ENCODE measurements around the gene VIL1. TPM values are rescaled to one million over a fixed set of nuclear protein-coding genes. Genes with fewer than 3 reads are reported as not detected.

Gene VIL1
- total and polyA plus RNA-seq, 2 of the 13 experiments (the other 11 are each of a cell fraction or from before 2014, with no cell fraction given): 287 to 301 TPM

DNA sequence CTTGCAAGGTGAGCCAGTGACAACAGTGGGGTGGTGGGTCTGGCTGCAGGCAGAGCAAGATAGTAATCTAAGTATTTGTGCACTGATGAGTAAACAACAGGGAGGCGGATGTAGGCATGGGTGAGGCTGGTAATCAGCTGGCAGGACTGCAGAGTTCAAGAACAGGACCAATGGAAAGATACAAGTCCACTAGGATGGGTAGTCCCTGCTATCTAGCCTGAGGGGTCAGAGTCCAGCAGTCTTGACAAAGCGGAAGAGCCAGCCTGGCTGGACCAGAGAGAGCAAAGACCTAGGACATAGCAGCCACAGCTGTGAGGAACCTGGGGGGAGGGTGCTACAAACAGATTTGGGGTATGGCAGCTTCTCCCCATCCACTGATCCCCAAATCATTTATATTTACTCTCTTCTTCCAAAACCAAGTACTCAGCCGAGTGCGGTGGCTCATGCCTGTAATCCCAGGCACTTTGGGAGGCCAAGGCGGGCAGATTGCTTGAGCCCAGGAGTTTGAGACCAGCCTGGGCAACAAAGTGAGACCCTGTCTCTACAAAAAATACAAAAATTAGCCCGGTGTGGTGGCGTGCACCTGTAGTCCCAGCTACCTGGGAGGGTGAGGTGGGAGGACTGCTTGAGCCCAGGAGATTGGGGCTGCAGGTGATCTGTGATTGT is 25.9 kb downstream of the VIL1 start (continued):
- TF ChIP-seq, protein P1, sequence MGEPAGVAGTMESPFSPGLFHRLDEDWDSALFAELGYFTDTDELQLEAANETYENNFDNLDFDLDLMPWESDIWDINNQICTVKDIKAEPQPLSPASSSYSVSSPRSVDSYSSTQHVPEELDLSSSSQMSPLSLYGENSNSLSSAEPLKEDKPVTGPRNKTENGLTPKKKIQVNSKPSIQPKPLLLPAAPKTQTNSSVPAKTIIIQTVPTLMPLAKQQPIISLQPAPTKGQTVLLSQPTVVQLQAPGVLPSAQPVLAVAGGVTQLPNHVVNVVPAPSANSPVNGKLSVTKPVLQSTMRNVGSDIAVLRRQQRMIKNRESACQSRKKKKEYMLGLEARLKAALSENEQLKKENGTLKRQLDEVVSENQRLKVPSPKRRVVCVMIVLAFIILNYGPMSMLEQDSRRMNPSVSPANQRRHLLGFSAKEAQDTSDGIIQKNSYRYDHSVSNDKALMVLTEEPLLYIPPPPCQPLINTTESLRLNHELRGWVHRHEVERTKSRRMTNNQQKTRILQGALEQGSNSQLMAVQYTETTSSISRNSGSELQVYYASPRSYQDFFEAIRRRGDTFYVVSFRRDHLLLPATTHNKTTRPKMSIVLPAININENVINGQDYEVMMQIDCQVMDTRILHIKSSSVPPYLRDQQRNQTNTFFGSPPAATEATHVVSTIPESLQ (CRISPR knock-in tag; conservative IDR thresholded peaks at IDR 0.05): no peak
- TF ChIP-seq CHCHD3 (CRISPR knock-in tag; IDR thresholded peaks at IDR 0.05): no peak
- TF ChIP-seq MAFK (conservative IDR thresholded peaks at IDR 0.05 in 1 of 2, IDR thresholded peaks at IDR 0.05 in 1 of 2; ENCODE audit: low read length in 2 of 2): peak in 1 of 2 experiments; percentile 16; a peak in 1 of 4 replicates
- no peak for TF ChIP-seq ZNF709 (CRISPR knock-in tag; IDR thresholded peaks at IDR 0.05)
- peak; percentile 57; the same call in 1 of the 2 replicates for TF ChIP-seq ATF7-NPFF (CRISPR knock-in tag; IDR thresholded peaks at IDR 0.05; ENCODE audit: low read depth)
- TF ChIP-seq ZMYM4 (CRISPR knock-in tag; IDR thresholded peaks at IDR 0.05): peak; percentile 92
- TF ChIP-seq REPIN1 (CRISPR knock-in tag; IDR thresholded peaks at IDR 0.05; ENCODE audit: borderline replicate concordance, low read depth): peak; percentile 98
- no peak for TF ChIP-seq HNRNPLL (IDR thresholded peaks at IDR 0.05; ENCODE audit: low read depth, low read length, poor library complexity, severe bottlenecking)
- TF ChIP-seq ZFP62 (CRISPR knock-in tag; IDR thresholded peaks at IDR 0.05): no peak
- TF ChIP-seq, protein P2, sequence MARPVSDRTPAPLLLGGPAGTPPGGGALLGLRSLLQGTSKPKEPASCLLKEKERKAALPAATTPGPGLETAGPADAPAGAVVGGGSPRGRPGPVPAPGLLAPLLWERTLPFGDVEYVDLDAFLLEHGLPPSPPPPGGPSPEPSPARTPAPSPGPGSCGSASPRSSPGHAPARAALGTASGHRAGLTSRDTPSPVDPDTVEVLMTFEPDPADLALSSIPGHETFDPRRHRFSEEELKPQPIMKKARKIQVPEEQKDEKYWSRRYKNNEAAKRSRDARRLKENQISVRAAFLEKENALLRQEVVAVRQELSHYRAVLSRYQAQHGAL (CRISPR knock-in tag; IDR thresholded peaks at IDR 0.05; ENCODE audit: not compliant biosample characterization): no peak
- TF ChIP-seq TARDBP (CRISPR knock-in tag; IDR thresholded peaks at IDR 0.05): peak; percentile 100
- TF ChIP-seq HMG20B (CRISPR knock-in tag; conservative IDR thresholded peaks at IDR 0.05): peak; percentile 83
- peak; percentile 94 for TF ChIP-seq SOX5 (CRISPR knock-in tag; IDR thresholded peaks at IDR 0.05; ENCODE audit: borderline replicate concordance)
- TF ChIP-seq ZNF329 (CRISPR knock-in tag; IDR thresholded peaks at IDR 0.05; ENCODE audit: low read depth): no peak
- no peak; the same call in 1 of the 2 replicates for TF ChIP-seq FOSL1 (CRISPR knock-in tag; IDR thresholded peaks at IDR 0.05; ENCODE audit: borderline replicate concordance)
- TF ChIP-seq SMAD3 (CRISPR knock-in tag; IDR thresholded peaks at IDR 0.05): peak; percentile 63
- TF ChIP-seq ZNF552 (CRISPR knock-in tag; IDR thresholded peaks at IDR 0.05; ENCODE audit: borderline replicate concordance): peak; percentile 96
- TF ChIP-seq, protein P3, sequence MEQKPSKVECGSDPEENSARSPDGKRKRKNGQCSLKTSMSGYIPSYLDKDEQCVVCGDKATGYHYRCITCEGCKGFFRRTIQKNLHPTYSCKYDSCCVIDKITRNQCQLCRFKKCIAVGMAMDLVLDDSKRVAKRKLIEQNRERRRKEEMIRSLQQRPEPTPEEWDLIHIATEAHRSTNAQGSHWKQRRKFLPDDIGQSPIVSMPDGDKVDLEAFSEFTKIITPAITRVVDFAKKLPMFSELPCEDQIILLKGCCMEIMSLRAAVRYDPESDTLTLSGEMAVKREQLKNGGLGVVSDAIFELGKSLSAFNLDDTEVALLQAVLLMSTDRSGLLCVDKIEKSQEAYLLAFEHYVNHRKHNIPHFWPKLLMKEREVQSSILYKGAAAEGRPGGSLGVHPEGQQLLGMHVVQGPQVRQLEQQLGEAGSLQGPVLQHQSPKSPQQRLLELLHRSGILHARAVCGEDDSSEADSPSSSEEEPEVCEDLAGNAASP (CRISPR knock-in tag; IDR thresholded peaks at IDR 0.05; ENCODE audit: borderline replicate concordance): peak; percentile 84; the same call in 1 of the 2 replicates
- peak; percentile 86; the same call in 1 of the 2 replicates for TF ChIP-seq SAFB2 (CRISPR knock-in tag; IDR thresholded peaks at IDR 0.05; ENCODE audit: borderline replicate concordance, low read depth)
- TF ChIP-seq ZNF749 (CRISPR knock-in tag; IDR thresholded peaks at IDR 0.05; ENCODE audit: borderline replicate concordance): peak; percentile 80; the same call in 1 of the 2 replicates
- TF ChIP-seq EEA1 (CRISPR knock-in tag; IDR thresholded peaks at IDR 0.05; ENCODE audit: borderline replicate concordance): no peak
- no peak for TF ChIP-seq KAT2B (IDR thresholded peaks at IDR 0.05; ENCODE audit: borderline replicate concordance, low read depth, low read length)

Measured in HepG2 (cell line).